HG02885 (cell line): ENCODE data around the gene FYTTD1.
A peak's percentile ranks its signal among the peaks of the same experiment; 100 is the strongest.

Source experiments
- ATAC-seq: cut with Tn5 transposase; IDR thresholded peaks from one replicate; pipeline ENCODE4 v1.9.1; 2021; ENCODE audit warnings: mild to moderate bottlenecking; ENCODE audit not compliant: unreplicated experiment, poor library complexity

Gene FYTTD1

GRCh38 chr3:197829397-197830045, 79.8 kb downstream of the FYTTD1 start:
- ATAC-seq, result no peak

- ATAC-seq, result no peak
These were observed 80.8 kb downstream of the FYTTD1 start for GRCh38 chr3:197830308-197830966.

GRCh38 chr3:197830967-197831313, 81.3 kb downstream of the FYTTD1 start:
- no peak for ATAC-seq

DNA sequence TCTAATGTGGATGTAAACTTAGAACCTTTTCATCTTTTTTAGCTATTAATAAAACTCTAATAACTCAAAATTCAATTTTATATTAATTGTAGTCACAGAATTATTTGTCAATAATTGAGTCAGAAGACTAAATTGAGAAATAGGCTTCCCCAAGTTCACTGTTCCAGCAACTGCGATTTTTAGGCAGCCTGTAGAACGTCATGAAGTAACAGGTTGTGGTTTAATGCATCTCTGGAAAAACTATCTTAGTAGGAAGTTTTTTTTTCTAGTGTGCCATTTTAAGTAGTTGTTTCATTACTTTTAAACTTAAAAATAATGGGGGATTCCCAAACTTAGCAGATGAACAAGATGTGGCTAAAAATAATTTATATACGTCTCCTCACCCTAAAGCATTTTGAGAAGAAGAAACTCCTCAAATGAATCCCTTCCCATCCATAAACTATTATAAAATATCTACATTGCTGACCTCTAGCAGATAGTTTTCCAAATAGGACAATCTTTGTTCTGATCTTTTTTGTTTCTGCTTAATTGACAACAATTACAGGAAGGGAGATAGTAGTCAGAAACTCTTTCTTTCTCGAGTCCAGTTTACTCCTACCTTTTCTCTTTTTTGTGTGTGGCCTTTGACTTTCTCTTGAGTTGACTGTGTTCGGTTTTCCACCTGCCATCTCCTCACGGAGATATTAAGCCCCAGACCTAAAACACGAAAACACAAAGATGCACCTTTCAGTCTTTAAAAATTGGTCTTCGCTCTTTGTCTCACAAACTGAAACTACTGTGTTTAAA, 84.4 kb downstream of the FYTTD1 start:
- ATAC-seq, result peak; percentile 57

- ATAC-seq, result no peak
These were observed 85.8 kb downstream of the FYTTD1 start for GRCh38 chr3:197835509-197835908.

DNA sequence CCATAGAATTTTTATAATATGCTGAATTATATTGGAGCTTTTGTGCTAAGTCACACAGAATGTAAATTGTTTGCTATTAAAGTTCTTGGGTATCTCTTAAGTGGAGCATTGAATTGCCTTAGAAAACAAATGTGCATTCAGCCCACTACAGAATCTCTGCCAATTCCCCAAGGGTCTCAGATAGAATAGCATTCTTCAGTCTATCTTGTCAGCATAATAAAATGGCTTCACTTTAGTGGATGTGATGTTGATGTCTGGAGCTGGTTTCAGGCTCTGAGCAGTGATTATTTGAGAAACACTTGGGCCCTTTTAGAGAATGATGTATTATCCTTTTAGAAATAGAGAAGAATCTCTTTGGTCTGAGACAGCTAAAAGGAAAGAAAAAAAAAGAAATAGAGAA, 86.6 kb downstream of the FYTTD1 start:
- ATAC-seq, result no peak
